A549 (cell line): ENCODE measurements around the gene CCRL2. TPM values are rescaled to one million over a fixed set of nuclear protein-coding genes. Genes with fewer than 3 reads are reported as not detected.

Experiments used
- ATAC-seq, 2 experiments: fragments of 200-7000 bp in 1 of 2; fragments of >200 bp in 1 of 2; cut with Nextera tagmentation in 1 of 2; cut with Tn5 transposase in 1 of 2; 3 replicates each; pipeline versions ENCODE4 v1.8.0 to v1.9.1; 2018 to 2020; ENCODE audit warnings: mild to moderate bottlenecking in 1 of 2, moderate library complexity in 1 of 2
- CTCF ChIA-PET: fragments of 300-600 bp; sonication (Branson Sonifier 250); formaldehyde crosslinking; extraction: SDS; loops from one replicate; lab custom pipeline; 2021; ENCODE audit warnings: antibody characterized with exemption, inconsistent platforms; lab: Yijun Ruan, JAX
- POLR2A ChIA-PET: fragments of 350-600 bp; formaldehyde crosslinking; extraction: SDS; loops from one replicate; lab custom pipeline; 2021; ENCODE audit warnings: antibody characterized with exemption, inconsistent platforms; lab: Yijun Ruan, JAX
- DNase-seq, 2 experiments: peaks; one replicate each; pipeline versions ENCODE4 v3.0.0 to v3.0.0-alpha.2; 2011 to 2016; ENCODE audit warnings: low read depth in 1 of 2, low spot score in 1 of 2
- FAIRE-seq: peaks from 2 replicates; lab custom pipeline; 2011; peaks lifted over from hg19 to GRCh38; lab: Jason Lieb, UNC
- H3K27ac ChIP-seq, 2 experiments: fragments of >200 bp; sonication (Bioruptor Twin); formaldehyde crosslinking; 3 replicates each; pipeline ENCODE4 v1.5.1; 2016 to 2017
- H3K4me1 ChIP-seq: fragments of >200 bp; sonication (Bioruptor Twin); formaldehyde crosslinking; 3 replicates; pipeline ENCODE4 v1.6.1; 2016
- H3K4me2 ChIP-seq: fragments of >200 bp; sonication (Bioruptor Twin); formaldehyde crosslinking; 3 replicates; pipeline ENCODE4 v1.6.1; 2016
- H3K4me3 ChIP-seq: fragments of >200 bp; sonication (Bioruptor Twin); formaldehyde crosslinking; 3 replicates; pipeline ENCODE4 v1.5.1; 2016
- H3K9me3 ChIP-seq: fragments of >200 bp; sonication (Bioruptor Twin); formaldehyde crosslinking; 3 replicates; pipeline ENCODE4 v1.6.1; 2016
- ATOH8 ChIP-seq: fragments of 250-450 bp; sonication (Bioruptor Pico); IDR thresholded peaks from 2 replicates; pipeline ENCODE4 v1.5.0; 2020; ENCODE audit warnings: low read depth, mild to moderate bottlenecking, moderate library complexity
- CBX8 ChIP-seq: fragments of 200-600 bp; sonication (generic); IDR thresholded peaks from 2 replicates; pipeline ENCODE4 v1.6.1; 2016
- CHD4 ChIP-seq: fragments of 200-600 bp; sonication (generic); IDR thresholded peaks from 2 replicates; pipeline ENCODE4 v1.6.1; 2016; ENCODE audit warnings: antibody characterized with exemption, mild to moderate bottlenecking, borderline replicate concordance
- EP300 ChIP-seq, 2 experiments: fragments of >200 bp; sonication (Bioruptor Twin); formaldehyde crosslinking; IDR thresholded peaks; 2 replicates in 1 of 2; 3 replicates in 1 of 2; pipeline ENCODE4 v1.6.1; 2016 to 2017
- FOSB ChIP-seq: fragments of 250-450 bp; sonication (Bioruptor Pico); IDR thresholded peaks from 2 replicates; pipeline ENCODE4 v1.5.0; 2020; ENCODE audit warnings: mild to moderate bottlenecking, moderate library complexity
- FOSL2 ChIP-seq, 2 experiments: fragments of 450-650 bp in 1 of 2; fragments of >200 bp in 1 of 2; sonication (Bioruptor Twin) in 1 of 2; formaldehyde crosslinking; IDR thresholded peaks; 2 replicates each; pipeline versions ENCODE4 v1.5.0 to v1.6.1; 2016 to 2020; ENCODE audit warnings: mild to moderate bottlenecking in 1 of 2, moderate library complexity in 1 of 2
- HMGXB4 ChIP-seq: fragments of 250-450 bp; sonication (Bioruptor Pico); IDR thresholded peaks from 2 replicates; pipeline ENCODE4 v1.5.0; 2021; ENCODE audit warnings: mild to moderate bottlenecking, moderate library complexity, borderline replicate concordance
- HOXB13 ChIP-seq: fragments of 250-450 bp; sonication (Bioruptor Pico); IDR thresholded peaks from 2 replicates; pipeline ENCODE4 v1.5.0; 2020; ENCODE audit warnings: low read depth, mild to moderate bottlenecking, moderate library complexity
- JUNB ChIP-seq: fragments of >200 bp; sonication (Bioruptor Twin); formaldehyde crosslinking; IDR thresholded peaks from 2 replicates; pipeline ENCODE4 v1.6.1; 2016
- KDM5A ChIP-seq: fragments of 200-600 bp; sonication (generic); IDR thresholded peaks from 2 replicates; pipeline ENCODE4 v1.6.1; 2016; ENCODE audit warnings: antibody characterized with exemption, mild to moderate bottlenecking
- MAFK ChIP-seq: fragments of 450-650 bp; IDR thresholded peaks from 2 replicates; pipeline ENCODE4 v1.6.1; 2014; ENCODE audit not compliant: partially characterized antibody
- NFE2L2 ChIP-seq: fragments of 150-350 bp; conservative IDR thresholded peaks from 2 replicates; pipeline ENCODE4 v1.6.1; 2014; ENCODE audit warnings: low read length
- PHF8 ChIP-seq: fragments of 200-600 bp; sonication (generic); IDR thresholded peaks from 2 replicates; pipeline ENCODE4 v1.6.1; 2016; ENCODE audit warnings: low read depth, mild to moderate bottlenecking, antibody characterized with exemption, moderate library complexity, borderline replicate concordance
- POLR2AphosphoS2 ChIP-seq: conservative IDR thresholded peaks from 2 replicates; pipeline ENCODE4 v1.6.1; 2012; ENCODE audit warnings: low read length, improper control_type of control experiment, inconsistent platforms
- RARB ChIP-seq: fragments of 250-450 bp; sonication (Bioruptor Pico); IDR thresholded peaks from 2 replicates; pipeline ENCODE4 v1.8.0; 2021; ENCODE audit warnings: mild to moderate bottlenecking, moderate library complexity
- RNF2 ChIP-seq: fragments of 200-600 bp; sonication (generic); IDR thresholded peaks from 2 replicates; pipeline ENCODE4 v1.6.1; 2016; ENCODE audit warnings: low read depth, mild to moderate bottlenecking, antibody characterized with exemption, moderate library complexity, borderline replicate concordance
- SMC3 ChIP-seq: fragments of >200 bp; sonication (Bioruptor Twin); formaldehyde crosslinking; IDR thresholded peaks from 3 replicates; pipeline ENCODE4 v1.6.1; 2018; ENCODE audit warnings: inconsistent platforms
- SREBF2 ChIP-seq: fragments of 450-650 bp; IDR thresholded peaks from 2 replicates; pipeline ENCODE4 v1.6.1; 2014; ENCODE audit warnings: mild to moderate bottlenecking, moderate library complexity
- USF2 ChIP-seq: fragments of 450-650 bp; IDR thresholded peaks from 2 replicates; pipeline ENCODE4 v1.6.1; 2014; ENCODE audit warnings: antibody characterized with exemption
- WGBS: methylation state at CpG from one replicate; pipeline ENCODE4 v1.1.6; 2017; ENCODE audit errors: missing lambda C conversion rate; 5-methylcytosine and 5-hydroxymethylcytosine counted together
- polyA plus RNA-seq, 4 experiments: library from polyadenylated mRNA; depleted of rRNA in 3 of 4; stranded (reverse); fragments of >200 nt; fragmentation: RNase III in 1 of 4; extraction: RNeasy Plus Mini Kit Qiagen cat#74134 plus additional on column Dnase treatment in 1 of 4; gene quantifications; 2 replicates in 3 of 4; 3 replicates in 1 of 4; pipeline ENCODE4 v1.2.3, GENCODE V29; 2011 to 2017
- TF ChIP-seq, protein P1 (sequence below): fragments of 200-600 bp; sonication (generic); IDR thresholded peaks from 2 replicates; pipeline ENCODE4 v1.6.1; 2016; ENCODE audit warnings: antibody characterized with exemption, mild to moderate bottlenecking, moderate library complexity

CCRL2 gene
- polyA plus RNA-seq, 2 of the 4 experiments (the other 2 are of a cell fraction), result not detected

- TF ChIP-seq FOSL2 (IDR thresholded peaks at IDR 0.05) (no peak), FOSL2 (CRISPR knock-in tag; IDR thresholded peaks at IDR 0.05) (no peak), USF2 (no peak), MAFK (no peak), POLR2AphosphoS2 (no peak), ATOH8 (CRISPR knock-in tag) (no peak), KDM5A (no peak), NFE2L2 (no peak), CBX8 (no peak), JUNB (no peak), SREBF2 (no peak), RNF2 (no peak)
- TF ChIP-seq, protein P1, sequence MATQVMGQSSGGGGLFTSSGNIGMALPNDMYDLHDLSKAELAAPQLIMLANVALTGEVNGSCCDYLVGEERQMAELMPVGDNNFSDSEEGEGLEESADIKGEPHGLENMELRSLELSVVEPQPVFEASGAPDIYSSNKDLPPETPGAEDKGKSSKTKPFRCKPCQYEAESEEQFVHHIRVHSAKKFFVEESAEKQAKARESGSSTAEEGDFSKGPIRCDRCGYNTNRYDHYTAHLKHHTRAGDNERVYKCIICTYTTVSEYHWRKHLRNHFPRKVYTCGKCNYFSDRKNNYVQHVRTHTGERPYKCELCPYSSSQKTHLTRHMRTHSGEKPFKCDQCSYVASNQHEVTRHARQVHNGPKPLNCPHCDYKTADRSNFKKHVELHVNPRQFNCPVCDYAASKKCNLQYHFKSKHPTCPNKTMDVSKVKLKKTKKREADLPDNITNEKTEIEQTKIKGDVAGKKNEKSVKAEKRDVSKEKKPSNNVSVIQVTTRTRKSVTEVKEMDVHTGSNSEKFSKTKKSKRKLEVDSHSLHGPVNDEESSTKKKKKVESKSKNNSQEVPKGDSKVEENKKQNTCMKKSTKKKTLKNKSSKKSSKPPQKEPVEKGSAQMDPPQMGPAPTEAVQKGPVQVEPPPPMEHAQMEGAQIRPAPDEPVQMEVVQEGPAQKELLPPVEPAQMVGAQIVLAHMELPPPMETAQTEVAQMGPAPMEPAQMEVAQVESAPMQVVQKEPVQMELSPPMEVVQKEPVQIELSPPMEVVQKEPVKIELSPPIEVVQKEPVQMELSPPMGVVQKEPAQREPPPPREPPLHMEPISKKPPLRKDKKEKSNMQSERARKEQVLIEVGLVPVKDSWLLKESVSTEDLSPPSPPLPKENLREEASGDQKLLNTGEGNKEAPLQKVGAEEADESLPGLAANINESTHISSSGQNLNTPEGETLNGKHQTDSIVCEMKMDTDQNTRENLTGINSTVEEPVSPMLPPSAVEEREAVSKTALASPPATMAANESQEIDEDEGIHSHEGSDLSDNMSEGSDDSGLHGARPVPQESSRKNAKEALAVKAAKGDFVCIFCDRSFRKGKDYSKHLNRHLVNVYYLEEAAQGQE, result no peak
- H3K4me3 ChIP-seq, result no peak overlapping the region
- DNase-seq, result no peak
- WGBS, result 10% methylated on average over 2 of the region's 4 CpGs
- FAIRE-seq, result no peak
- CTCF ChIA-PET, result interaction anchor here (0.7 to 3.0 kb wide), 4 partner anchors 9 to 516 kb away, joined by 3 to 20 read pairs (median 5); no protein-coding TSS in a partner anchor
- no peak for ATAC-seq
- no peak overlapping the region for H3K27ac ChIP-seq
- POLR2A ChIA-PET, result no interaction called here
- H3K9me3 ChIP-seq, result no peaks in the 10 kb centered on the region; the same call in 2 of the 3 replicates
- H3K4me2 ChIP-seq, result no peak overlapping the region
- H3K4me1 ChIP-seq, result no peaks in the 10 kb centered on the region
Observed at GRCh38 chr3:46369151-46369550, 37.9 kb upstream of the CCRL2 start.

- TF ChIP-seq HOXB13 (CRISPR knock-in tag) (no peak), POLR2AphosphoS2 (no peak), EP300 (IDR thresholded peaks at IDR 0.05) (no peak), SMC3 (no peak), NFE2L2 (no peak)
- no peak for FAIRE-seq
- Histone ChIP-seq H3K4me3 (no peak overlapping the region), H3K27ac (no peak overlapping the region), H3K4me1 (no peaks in the 10 kb centered on the region), H3K4me2 (no peak overlapping the region), H3K9me3 (no peaks in the 10 kb centered on the region)
- ChIA-PET CTCF (interaction anchor here (1.1 to 3.0 kb wide), 5 partner anchors 8 to 290 kb away, joined by 3 to 20 read pairs (median 6); no protein-coding TSS in a partner anchor), POLR2A (no interaction called here)
- WGBS, result 16% methylated on average over 6 of the region's 6 CpGs
- ATAC-seq, result no peak
- DNase-seq, result no peak
Observed at GRCh38 chr3:46369675-46370132, 37.4 kb upstream of the CCRL2 start.

DNA sequence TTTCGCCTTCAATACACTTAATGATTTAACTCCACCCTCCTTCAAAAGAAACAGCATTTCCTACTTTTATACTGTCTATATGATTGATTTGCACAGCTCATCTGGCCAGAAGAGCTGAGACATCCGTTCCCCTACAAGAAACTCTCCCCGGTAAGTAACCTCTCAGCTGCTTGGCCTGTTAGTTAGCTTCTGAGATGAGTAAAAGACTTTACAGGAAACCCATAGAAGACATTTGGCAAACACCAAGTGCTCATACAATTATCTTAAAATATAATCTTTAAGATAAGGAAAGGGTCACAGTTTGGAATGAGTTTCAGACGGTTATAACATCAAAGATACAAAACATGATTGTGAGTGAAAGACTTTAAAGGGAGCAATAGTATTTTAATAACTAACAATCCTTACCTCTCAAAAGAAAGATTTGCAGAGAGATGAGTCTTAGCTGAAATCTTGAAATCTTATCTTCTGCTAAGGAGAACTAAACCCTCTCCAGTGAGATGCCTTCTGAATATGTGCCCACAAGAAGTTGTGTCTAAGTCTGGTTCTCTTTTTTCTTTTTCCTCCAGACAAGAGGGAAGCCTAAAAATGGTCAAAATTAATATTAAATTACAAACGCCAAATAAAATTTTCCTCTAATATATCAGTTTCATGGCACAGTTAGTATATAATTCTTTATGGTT, 36.1 kb upstream of the CCRL2 start, which contains the start of gene CCR5:
TSS of gene CCR5 (plus strand) at position 108 of the 680 bp plus-strand sequence. CDS start 1,957 bp downstream, outside the sequence.
- FAIRE-seq (no peak), DNase-seq (no peak), ATAC-seq (no peak)
- TF ChIP-seq RARB (CRISPR knock-in tag), result no peak
- no peak for TF ChIP-seq MAFK
- no peak for TF ChIP-seq FOSB (CRISPR knock-in tag)
- no peak for TF ChIP-seq CBX8
- no peak for TF ChIP-seq PHF8
- no peak for TF ChIP-seq HMGXB4
- TF ChIP-seq CHD4, result no peak
- WGBS, result 30% methylated on average over 5 of the region's 5 CpGs
- POLR2A ChIA-PET, result no interaction called here
- H3K4me1 ChIP-seq, result no peaks in the 10 kb centered on the region
- CTCF ChIA-PET, result interaction anchor here (0.6 to 2.3 kb wide), 4 partner anchors 11 to 293 kb away, joined by 3 to 7 read pairs (median 4); no protein-coding TSS in a partner anchor
- no peak within 1 kb of the TSS for H3K4me3 ChIP-seq
- H3K9me3 ChIP-seq, result no peaks in the 10 kb centered on the region
- H3K27ac ChIP-seq, result no peak within 1 kb of the TSS
- H3K4me2 ChIP-seq, result no peak within 1 kb of the TSS
